ENCODE data around the gene STK39. TPM values are rescaled to one million over a fixed set of nuclear protein-coding genes. Genes with fewer than 3 reads are reported as not detected.

STK39 gene
- total and polyA plus RNA-seq, 2 of the 4 experiments (the other 2 are of a cell fraction) = 11.8 to 16.4 TPM

DNA sequence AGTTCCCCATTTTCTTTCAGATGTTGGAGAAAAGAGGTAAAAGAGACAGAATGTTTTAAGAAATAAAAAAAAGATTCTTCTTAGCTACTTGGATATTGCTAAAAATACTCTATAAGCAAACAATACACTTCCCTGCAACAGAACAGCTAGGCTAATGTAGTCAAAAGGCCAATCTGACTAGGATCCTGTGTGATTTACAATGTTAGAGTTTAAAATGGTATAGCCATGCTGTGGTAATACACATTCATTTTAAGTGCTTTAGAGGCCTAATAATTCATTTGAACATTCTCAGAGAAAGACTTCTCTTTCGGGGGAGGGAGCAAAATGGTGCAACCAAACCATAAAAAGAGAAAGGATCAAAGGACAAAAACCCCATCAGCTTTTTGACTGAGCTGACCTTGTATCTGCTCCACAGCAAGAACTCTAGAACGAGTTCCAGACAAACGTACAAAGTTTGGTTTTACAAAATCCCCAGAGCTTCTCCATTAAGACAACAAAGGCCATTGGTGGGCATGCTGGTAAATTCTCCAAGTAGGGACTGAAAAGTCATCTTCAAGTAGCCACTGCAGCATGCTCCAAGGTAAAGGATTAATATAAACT lies 200.2 kb downstream of the STK39 start:
- Histone ChIP-seq H3K27ac (ENCODE audit: insufficient read depth, low read length) (no peak overlapping the region), H2BK15ac (ENCODE audit: low read depth, low read length) (no peak overlapping the region), H2BK120ac (ENCODE audit: low read depth, low read length) (no peak overlapping the region), H3K9me3 (ENCODE audit: control insufficient read depth, insufficient read depth, low read length) (no peaks in the 10 kb centered on the region), H3K4me2 (ENCODE audit: low read depth, low read length) (no peak overlapping the region), H3K4ac (ENCODE audit: low read depth, low read length) (no peak overlapping the region), H3K4me1 (ENCODE audit: control insufficient read depth, insufficient read depth, low read length) (peaks cover 3% of the 10 kb centered on the region; the same call in 1 of the 2 replicates), H4K91ac (ENCODE audit: insufficient read depth, low read depth, low read length) (no peak overlapping the region), H3K9me1 (ENCODE audit: insufficient read depth, low read length) (peaks cover 4% of the 10 kb centered on the region; the same call in 1 of the 2 replicates), H3K56ac (ENCODE audit: extremely low read depth, insufficient read depth, low read length) (no peak overlapping the region), H2BK5ac (ENCODE audit: low read depth, low read length, poor library complexity, severe bottlenecking) (no peak overlapping the region), H3K27me3 (ENCODE audit: control insufficient read depth, insufficient read depth, low read length) (no peaks in the 10 kb centered on the region), H3K9ac (ENCODE audit: low read depth, low read length) (no peak overlapping the region), H2AK5ac (ENCODE audit: low read depth, low read length) (no peak overlapping the region), H3K36me3 (ENCODE audit: control insufficient read depth, insufficient read depth, low read length) (peaks cover 5% of the 10 kb centered on the region; the same call in 1 of the 2 replicates), H2AK9ac (replicated peaks; ENCODE audit: low read depth, low read length, poor library complexity) (no peak overlapping the region), H2AFZ (replicated peaks; ENCODE audit: low read length, poor library complexity) (no peak overlapping the region), H3K23ac (ENCODE audit: low read depth, low read length) (no peak overlapping the region), H4K8ac (ENCODE audit: low read depth in 2 of 2, low read length in 2 of 2) (no peak overlapping the region), H3K18ac (ENCODE audit: low read depth, low read length) (no peak overlapping the region), H4K20me1 (ENCODE audit: insufficient read depth, low read length) (no peaks in the 10 kb centered on the region), H3K4me3 (ENCODE audit: insufficient read depth, low read depth, low read length) (no peak overlapping the region), H3K79me1 (ENCODE audit: low read depth in 1 of 2, low read length in 2 of 2) (peaks cover 11 to 14% of the 10 kb centered on the region in 2 experiments), H2BK20ac (ENCODE audit: low read depth, low read length) (no peak overlapping the region), H3K14ac (replicated peaks; ENCODE audit: low read depth, low read length) (no peak overlapping the region), H4K5ac (ENCODE audit: low read depth, low read length) (no peak overlapping the region)
- no peak for DNase-seq
- in situ Hi-C loops (cut with MboI; ENCODE audit: low sequenced_read_pairs) = no loop called here
- CTCF ChIA-PET = no interaction called here
- TF ChIP-seq, protein P1, sequence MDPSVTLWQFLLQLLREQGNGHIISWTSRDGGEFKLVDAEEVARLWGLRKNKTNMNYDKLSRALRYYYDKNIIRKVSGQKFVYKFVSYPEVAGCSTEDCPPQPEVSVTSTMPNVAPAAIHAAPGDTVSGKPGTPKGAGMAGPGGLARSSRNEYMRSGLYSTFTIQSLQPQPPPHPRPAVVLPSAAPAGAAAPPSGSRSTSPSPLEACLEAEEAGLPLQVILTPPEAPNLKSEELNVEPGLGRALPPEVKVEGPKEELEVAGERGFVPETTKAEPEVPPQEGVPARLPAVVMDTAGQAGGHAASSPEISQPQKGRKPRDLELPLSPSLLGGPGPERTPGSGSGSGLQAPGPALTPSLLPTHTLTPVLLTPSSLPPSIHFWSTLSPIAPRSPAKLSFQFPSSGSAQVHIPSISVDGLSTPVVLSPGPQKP (IDR thresholded peaks at IDR 0.05; ENCODE audit: borderline replicate concordance, low read depth, low read length) = no peak
- TF ChIP-seq RAD21 (IDR thresholded peaks at IDR 0.05; ENCODE audit: low read length) (no peak), CHD1 (IDR thresholded peaks at IDR 0.05; ENCODE audit: low read depth, low read length) (no peak), FOS (IDR thresholded peaks at IDR 0.05; ENCODE audit: low read depth, low read length) (no peak), MAFK (IDR thresholded peaks at IDR 0.05; ENCODE audit: low read depth, low read length) (no peak), RFX5 (IDR thresholded peaks at IDR 0.05; ENCODE audit: low read depth, low read length) (no peak), NFE2L2 (IDR thresholded peaks at IDR 0.05; ENCODE audit: low read depth, low read length) (no peak), CEBPB (IDR thresholded peaks at IDR 0.05; ENCODE audit: low read depth, low read length) (no peak)
- TF ChIP-seq, protein P2, sequence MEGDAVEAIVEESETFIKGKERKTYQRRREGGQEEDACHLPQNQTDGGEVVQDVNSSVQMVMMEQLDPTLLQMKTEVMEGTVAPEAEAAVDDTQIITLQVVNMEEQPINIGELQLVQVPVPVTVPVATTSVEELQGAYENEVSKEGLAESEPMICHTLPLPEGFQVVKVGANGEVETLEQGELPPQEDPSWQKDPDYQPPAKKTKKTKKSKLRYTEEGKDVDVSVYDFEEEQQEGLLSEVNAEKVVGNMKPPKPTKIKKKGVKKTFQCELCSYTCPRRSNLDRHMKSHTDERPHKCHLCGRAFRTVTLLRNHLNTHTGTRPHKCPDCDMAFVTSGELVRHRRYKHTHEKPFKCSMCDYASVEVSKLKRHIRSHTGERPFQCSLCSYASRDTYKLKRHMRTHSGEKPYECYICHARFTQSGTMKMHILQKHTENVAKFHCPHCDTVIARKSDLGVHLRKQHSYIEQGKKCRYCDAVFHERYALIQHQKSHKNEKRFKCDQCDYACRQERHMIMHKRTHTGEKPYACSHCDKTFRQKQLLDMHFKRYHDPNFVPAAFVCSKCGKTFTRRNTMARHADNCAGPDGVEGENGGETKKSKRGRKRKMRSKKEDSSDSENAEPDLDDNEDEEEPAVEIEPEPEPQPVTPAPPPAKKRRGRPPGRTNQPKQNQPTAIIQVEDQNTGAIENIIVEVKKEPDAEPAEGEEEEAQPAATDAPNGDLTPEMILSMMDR (conservative IDR thresholded peaks at IDR 0.05; ENCODE audit: low read depth, low read length) = no peak
- WGBS, 2 experiments (ENCODE audit: extremely low coverage in 2 of 2, insufficient read length in 1 of 2) = 100% methylated on average over 2 of the region's 3 CpGs; no CpG with 5 or more reads in 1 of the 2 experiments
- POLR2A ChIA-PET (ENCODE audit: unreplicated experiment) = no interaction called here
- dilution Hi-C loops (cut with HindIII; ENCODE audit: low sequenced_read_pairs, unreplicated experiment) = no loop called here
- intact Hi-C loops (cut with micrococcal nuclease) = no loop called here
- no TSS peak for BruUV-seq (replicated peaks)
- ATAC-seq (ENCODE audit: low read depth) = no peak
